Superior temporal gyrus (tissue), 1 donor: Measurements from ENCODE around the gene COX10.

Experiments
- DNase-seq: peaks from one replicate; pipeline ENCODE4 v3.0.0-alpha.2; 2016; ENCODE audit errors: extremely low spot score

Gene COX10

GRCh38 chr17:14070344-14070984 lies 1.2 kb downstream of the COX10 start:
- DNase-seq: no peak

- DNase-seq: no peak
Measured at GRCh38 chr17:14072881-14073280, 3.6 kb downstream of the COX10 start.

DNA sequence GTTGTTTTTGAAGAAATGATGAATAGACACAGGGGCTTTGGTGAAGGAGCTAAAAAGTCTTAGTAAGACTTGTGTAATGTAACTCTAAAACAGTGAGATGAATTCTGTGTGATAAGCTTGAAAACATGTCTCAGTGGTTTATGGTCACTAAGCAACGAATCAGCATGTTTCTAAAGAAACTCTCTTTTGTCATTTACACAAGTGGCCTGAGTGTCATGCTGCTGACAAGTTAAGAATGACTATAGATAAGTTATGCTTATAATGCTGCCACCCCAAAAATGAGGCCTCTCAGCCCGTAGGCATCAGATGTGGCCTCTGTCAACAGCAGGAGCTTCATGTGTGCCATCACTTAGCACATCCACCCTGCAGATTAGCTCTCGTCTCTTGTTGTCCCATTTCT lies 8.7 kb downstream of the COX10 start:
- DNase-seq: no peak

DNA sequence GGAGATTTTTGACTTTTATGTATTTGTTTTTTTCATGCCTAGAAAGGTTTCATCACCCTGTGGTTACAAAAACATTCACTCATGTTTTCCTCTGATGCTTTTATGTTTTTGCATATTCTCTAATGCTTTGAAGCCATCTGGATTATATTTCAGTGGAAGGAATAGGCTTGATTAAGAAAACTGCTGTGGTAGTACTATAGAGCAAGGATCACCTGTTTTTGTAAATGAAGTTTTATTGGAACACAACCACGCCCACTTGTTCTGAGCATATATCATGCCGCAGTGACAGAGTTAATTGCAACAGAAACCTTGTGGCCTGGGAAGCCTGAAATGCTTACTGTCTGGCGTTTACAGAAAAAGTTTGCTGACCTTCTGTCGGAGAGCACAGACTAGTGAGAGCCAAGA lies 11.5 kb downstream of the COX10 start:
- no peak for DNase-seq

GRCh38 chr17:14082848-14083247 lies 13.5 kb downstream of the COX10 start:
- DNase-seq: no peak

DNA sequence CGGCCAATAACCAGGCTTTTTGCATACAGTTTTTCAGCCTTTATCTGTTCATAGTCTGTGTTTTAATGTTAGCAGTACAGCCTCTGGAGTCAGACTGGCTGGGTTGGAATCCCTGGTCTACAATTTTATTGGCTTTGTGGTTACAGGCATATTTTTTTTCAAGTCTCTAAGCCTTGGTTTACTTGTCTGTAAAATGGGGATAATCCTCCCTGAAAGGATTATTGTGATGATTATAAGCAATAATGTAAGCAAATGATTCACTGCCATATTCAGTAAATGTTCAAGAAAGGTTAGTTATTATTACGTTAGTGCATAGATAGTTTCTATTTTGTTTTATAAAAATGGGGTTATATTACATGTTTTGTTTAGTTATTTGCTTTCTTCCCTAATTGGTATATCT lies 15.7 kb downstream of the COX10 start:
- DNase-seq: no peak

- DNase-seq: no peak
Measured at GRCh38 chr17:14086189-14086588, 16.9 kb downstream of the COX10 start.

DNA sequence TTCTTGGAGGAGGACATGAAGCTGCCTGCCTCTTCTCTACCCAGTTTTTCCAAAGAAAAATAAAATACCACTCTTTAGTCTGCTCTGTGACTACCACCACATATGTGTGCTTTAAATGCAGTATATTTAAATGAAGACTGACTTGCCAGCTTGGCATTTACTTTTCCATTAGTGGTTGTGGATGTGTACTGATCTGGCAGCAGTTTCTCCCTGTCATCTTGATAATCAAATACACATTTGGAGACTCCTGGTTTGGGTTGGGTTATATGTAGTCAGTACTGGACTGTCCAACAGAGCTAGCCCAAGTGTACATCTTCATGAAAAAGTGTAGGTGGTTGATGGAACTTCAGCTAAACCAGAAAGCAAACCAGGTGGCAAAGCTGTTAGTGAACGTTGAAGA lies 19.9 kb downstream of the COX10 start:
- no peak for DNase-seq

- DNase-seq: no peak
Measured at GRCh38 chr17:14091367-14091766, 22.1 kb downstream of the COX10 start.

DNA sequence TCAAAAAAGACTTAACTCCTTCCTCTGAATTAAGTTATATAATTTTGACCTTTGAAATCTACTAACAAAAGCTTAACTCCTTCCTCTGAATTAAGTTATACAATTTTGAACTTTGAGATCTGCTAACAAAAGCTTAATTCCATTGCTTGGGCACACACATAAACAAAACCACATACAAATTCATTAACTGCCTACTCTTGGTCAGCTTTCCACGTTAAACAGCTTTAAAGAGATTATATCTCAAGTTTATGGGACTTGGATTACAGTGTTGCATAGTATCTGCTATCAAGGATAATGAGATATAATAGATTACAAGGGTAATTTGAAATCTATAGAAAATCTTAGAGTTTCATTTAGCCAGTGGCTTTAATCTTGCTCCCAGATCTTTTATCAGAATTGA lies 23.5 kb downstream of the COX10 start:
- DNase-seq: no peak

- no peak for DNase-seq
Measured at GRCh38 chr17:14094676-14095601, 25.6 kb downstream of the COX10 start.

DNA sequence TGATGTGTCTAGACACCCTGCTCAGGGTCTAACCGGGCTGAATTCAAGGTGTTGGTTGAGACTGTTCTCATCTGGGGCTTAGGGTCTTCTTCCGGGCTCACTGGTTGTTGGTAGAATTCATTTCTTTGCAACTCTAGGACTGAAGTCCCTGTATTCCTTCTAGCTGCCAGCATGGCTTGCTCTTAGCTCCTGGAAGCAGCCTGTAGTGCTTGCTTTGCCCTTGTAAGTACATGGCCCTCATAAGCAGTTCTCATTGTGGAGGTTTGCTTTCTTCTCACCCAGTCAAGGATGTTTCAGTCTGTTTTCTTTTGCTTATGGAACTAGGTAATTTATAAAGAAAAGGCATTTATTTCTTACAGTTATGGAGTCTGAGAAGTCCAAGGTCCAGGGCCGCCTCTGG lies 26.3 kb downstream of the COX10 start:
- no peak for DNase-seq

- no peak for DNase-seq
Measured at GRCh38 chr17:14098246-14098645, 28.9 kb downstream of the COX10 start.

DNA sequence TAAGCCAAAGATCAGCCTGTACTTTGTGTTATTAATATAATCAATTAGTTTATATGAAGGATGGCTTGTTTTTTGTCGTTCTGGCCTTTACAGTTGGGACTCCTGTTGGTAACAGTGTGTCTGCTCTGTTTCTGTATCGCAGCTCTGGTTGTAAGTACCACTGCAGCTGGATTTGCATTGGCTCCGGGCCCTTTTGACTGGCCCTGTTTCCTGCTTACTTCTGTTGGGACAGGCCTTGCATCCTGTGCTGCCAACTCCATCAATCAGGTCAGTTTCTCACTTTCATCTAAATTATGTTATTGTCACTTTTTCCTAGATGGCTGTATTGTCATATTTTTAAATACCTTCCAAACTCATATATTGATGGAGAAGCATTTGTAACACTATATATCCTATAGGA lies 32.7 kb downstream of the COX10 start:
- no peak for DNase-seq

- DNase-seq: no peak
Measured at GRCh38 chr17:14103836-14104235, 34.5 kb downstream of the COX10 start.

DNA sequence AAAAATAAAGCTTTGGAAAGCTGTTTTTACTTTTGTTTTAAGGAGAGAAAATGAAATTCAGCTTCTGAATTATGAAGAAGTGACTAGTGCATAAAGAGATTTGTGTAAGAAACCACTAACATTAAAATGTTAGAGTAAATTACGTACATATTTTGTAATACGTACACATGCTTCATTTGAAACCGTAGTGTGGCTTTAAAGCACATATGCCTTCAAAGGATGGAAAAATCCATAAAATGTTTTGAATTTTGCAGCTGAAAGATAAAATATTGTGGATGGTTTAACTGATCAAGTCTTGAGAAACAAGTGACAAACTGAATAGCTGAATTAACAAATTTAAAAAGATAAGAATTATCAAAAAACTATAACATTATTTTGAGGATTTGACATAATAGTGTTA lies 35.4 kb downstream of the COX10 start:
- no peak for DNase-seq

DNA sequence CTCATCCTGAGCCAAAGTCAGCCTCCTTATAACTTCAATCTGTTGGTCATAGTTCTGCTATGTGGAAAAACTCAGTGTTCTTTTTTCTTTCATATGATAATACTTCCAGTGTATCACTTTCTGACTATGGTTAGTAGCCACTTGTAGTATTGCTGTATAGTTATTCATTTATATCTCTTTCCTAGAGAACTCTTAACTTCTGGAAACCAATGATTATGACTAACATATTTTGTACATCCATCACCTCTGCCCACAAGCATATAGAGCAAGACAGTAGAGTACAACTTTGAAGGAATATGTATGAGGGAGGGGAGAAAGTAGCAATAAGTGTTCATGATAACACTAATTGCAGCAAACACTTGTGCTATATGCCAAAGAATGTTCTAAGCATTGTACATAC lies 38.6 kb downstream of the COX10 start:
- DNase-seq: no peak

DNA sequence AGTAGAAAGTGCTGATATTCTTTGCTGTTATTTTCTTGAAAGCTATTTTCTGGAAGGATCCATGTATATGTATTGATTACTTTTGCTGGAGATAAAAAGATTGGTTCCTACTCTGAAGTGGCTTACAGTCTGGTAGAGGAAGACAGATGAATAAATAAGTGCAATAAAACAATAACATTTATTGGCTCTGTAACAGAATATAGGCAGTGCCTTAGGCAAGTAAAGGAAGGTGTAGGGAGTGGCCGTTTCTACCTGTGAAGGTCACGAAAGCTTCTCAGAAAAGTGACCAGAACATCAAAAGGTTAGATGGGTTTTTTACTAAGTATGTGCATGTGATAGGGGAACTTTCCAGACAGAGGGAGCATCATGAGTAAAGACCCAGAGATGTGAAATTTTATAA lies 43.1 kb downstream of the COX10 start:
- DNase-seq: no peak

DNA sequence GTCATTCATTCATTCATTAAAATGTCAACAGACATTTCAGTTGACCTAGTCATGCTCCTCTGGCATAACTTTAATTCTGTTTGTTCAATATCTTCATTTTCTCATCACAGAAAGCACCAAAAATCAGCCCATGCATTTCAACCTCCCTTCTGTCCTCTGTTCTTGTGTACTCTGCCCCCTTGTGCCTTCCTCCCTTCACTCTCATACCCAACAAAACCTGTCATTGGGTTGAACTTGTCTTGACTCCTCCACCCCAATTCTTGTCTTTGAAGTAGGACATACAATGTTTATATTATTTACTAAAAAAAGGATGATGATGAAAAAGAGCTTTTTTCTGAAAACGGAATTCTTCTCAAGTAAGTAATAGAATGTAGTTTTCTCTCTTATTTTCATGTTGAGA lies 43.8 kb downstream of the COX10 start:
- DNase-seq: no peak

GRCh38 chr17:14116263-14117024 lies 47.1 kb downstream of the COX10 start:
- DNase-seq: no peak

DNA sequence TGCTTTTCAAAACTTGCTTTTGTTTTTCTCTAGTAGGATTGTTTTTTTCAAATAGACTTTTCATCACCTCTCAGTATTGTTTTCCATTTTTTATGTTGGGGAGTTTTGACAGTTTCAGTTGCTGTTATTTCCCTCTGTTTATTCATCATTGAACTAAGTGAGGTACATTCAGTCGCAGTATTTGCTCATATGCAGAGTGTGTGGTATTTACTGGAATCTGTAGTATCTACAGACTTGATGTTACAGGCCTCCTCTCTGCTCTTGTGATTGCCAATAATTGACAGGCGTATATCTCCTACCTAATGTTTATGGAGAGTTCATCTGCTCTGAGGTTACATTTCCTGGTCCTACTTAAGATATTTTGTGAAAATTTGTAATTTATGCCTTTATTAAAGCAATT lies 49.6 kb downstream of the COX10 start:
- DNase-seq: no peak

GRCh38 chr17:14119546-14119945 lies 50.2 kb downstream of the COX10 start:
- no peak for DNase-seq

GRCh38 chr17:14121952-14122351 lies 52.6 kb downstream of the COX10 start:
- DNase-seq: no peak
